ENCODE measurements around the gene NTRK1.

DNA sequence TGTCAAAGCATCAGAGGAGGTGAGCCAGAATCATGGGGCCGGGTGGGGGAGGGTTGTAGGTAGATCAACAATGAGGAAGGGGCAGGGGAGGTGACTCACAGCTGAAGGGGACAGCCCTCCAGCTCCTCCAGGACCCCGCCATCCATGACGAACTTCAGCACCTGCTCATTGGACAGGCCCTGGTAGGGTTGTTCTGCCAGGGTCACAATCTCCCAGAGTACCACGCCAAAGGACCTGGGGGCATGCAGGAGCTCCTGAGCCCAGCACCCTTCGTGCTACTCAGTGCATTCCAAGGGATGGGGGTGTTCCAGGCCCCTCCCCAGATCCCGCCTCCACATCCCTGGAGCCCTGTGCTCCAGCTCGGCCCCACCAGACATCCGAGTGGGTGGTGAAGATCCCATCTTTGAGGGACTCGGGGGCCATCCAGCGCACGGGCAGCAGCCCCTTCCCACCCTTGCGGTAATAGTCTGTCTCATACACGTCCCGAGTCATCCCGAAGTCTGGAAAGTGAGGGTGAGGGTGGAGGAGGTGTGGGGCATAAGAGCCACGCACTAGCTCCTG, 19.3 kb upstream of the NTRK1 start:
- no peak for TF ChIP-seq SUZ12 (IDR thresholded peaks at IDR 0.05; ENCODE audit: extremely low read depth, insufficient read depth, insufficient read length)
- TF ChIP-seq YY1 (IDR thresholded peaks at IDR 0.05; ENCODE audit: insufficient read depth, insufficient read length) = no peak
- TF ChIP-seq ZNF274 (IDR thresholded peaks at IDR 0.05; ENCODE audit: low read depth, low read length) = no peak

All from NT2/D1 (cell line).